Glomerular visceral epithelial cell (primary cell): ENCODE results near the gene CLVS2.

Experiments
- DNase-seq: peaks from one replicate; pipeline ENCODE4 v3.0.0-alpha.2; 2016; ENCODE audit errors: extremely low spot score

CLVS2 gene, protein sequence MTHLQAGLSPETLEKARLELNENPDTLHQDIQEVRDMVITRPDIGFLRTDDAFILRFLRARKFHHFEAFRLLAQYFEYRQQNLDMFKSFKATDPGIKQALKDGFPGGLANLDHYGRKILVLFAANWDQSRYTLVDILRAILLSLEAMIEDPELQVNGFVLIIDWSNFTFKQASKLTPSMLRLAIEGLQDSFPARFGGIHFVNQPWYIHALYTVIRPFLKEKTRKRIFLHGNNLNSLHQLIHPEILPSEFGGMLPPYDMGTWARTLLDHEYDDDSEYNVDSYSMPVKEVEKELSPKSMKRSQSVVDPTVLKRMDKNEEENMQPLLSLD

DNA sequence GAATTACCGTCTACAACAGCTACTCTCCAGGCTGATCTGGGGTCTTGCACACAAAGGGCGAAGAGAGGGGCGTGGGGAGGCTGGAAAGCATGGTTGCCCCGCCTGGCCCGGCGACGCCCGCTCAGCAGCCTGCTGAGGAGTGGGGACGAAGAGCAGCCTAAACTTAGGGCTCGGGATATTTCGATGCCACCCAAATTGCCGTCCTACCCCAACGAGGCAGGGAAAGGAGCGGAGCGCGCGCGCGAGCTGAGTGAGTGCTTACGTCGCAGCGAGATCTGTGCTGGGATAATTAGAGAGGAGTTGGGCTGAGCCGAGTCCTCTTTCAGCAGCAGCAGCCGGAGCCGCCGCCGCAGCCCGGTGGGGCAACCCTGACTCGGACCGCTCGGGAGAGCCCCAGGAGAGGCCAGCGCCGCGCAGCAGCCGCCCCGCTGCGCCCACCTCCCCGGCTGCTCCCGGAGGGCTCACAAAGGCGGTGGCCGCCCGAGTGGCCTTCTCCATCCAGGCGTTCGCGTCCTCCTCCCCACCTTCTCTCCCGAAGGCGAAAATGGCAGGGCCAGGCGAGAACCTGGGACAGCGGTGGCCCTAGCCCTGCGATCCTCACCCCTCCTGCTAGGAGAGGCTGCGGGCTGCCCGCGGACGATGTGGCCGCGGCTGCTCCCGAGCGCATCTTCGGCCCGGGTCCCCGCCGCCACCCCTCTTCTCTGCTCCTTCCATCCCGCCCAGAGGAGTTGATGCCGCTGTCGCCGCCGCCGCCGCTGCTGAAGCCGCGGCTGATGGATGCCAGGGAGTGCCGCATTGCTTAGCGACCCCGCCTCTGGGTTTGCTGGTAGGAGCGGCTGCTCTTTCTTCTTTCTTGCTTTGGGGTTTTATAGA, at the start of gene CLVS2:
Gene CLVS2, plus strand, starts transcription at position 315 of the 873 bp plus-strand sequence. CDS start 1,543 bp downstream, outside the sequence.
- peak; percentile 1 for DNase-seq

DNA sequence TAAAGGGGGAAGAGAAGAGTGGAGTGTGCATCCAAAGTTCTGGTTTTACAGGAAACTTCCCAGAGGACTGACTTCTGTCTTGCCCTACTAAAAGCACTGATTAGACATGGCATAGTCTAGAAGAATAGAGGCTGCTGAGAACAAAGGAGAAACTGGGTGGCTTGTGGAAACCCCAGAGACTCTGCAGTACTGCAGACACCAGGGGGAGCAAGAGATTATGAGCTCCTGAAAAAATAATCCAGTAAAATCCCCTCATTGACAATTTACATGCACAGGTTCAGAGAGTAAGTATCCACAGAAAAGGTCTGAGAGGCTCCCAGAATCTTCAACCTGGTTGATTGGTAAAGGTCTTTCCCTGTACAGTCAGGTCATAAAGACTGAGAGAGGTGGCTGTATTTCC, 48.7 kb upstream of the CLVS2 start:
- no peak for DNase-seq

DNA sequence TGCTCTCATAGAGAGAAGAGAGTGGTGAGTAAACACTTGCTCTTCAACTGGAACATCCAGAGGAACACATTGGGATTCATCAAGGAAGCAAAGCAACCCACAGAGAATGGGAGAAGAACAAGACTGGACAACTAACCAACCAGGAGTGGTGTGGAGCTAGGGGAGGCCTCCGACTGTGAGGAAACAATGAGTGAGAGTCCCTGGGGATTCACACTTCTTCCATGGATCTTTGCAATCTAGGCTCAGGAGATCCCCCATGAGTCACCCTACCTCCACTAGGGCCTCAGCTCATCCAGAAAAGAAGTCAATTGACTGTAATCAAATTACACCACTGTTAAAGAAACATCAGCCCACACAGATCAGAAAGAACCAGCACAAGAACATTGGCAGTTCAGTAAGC, 42.3 kb upstream of the CLVS2 start:
- DNase-seq: no peak

DNA sequence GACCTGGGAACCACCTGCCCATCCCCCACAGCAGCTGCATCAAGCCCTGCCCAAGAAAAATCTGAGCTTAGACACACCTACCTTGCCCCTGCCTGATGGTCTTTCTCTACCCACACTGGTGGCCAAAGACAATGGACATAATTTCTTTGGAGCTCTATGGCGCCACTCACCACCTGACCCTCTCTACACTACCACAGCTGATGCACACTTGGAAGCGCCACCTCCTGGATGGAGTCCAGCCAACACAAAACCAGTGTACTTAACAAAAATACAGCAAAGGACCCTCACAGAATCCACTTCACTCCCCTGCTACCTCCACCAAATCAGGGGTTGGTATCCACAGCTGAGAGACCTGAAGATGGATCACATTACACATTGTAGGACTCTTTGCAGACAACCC, 39.7 kb upstream of the CLVS2 start:
- DNase-seq: no peak

DNA sequence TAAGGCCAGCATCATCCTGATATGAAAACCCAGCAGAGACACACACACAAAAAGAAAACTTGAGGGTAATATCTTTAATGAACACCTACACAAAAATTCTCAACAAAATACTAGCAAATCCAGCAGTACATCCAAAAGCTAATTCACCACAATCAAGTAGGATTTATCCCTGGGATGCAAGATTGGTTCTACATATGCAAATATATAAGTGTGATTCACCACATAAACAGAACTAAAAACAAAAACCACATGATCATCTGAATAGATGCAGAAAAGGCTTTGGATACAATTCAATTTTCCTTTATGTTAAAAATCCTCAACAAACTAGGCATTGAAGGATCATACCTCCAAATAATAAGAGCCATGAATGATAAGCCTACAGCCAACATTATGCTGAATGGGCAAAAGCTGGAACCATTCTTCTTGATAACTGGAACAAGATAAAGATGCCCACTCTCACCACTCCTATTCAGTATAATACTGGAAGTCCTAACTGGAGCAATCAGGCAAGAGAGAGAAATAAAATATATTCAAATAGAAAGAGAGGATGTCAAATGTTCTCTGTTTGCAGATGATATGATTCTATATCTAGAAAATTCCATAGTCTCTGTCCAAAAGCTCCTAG, 33.9 kb upstream of the CLVS2 start:
- no peak for DNase-seq

DNA sequence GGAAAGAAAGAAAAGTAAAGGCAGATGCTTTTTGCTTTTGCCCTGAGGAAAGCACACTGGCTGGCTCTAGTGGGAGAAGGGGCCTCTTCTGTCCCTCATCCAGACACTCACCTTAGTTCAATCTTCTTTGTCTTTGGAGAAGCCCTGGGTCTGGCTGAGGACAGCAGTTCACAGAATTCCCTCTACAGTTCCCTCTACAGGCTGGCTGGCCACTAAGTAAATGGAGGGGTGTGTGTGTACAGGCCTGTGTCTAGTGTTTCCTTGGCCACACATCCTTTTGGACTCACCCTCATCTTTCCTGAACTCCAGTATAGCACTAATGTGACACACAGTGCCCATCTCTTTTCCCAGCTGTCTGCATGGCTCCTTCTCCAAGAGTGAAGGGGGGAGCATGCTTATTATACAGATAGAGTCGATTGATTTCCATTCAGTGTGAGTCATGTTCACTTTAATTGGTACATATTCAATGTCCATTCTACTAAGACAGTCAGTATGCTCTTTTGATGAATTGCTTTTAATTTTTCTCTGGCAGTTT, 26.0 kb upstream of the CLVS2 start:
- DNase-seq: no peak

DNA sequence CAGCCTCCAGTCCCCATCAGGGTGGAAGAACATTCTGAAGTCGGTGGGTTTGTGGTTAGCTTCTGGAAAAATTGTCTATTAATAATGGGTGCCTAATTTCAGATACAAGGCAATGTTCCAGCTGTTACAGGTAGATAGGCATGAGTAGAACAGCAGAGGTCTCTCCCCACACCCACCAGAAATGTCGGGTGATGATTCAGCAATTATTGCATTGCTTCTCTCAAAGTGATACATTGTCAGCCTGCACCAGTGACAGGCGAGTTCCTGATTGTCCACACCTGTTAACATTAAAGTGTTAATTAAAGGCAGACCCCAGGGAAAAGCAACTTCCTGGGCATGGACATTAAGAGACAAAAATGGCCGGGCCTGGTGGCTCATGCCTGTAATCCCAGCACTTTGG, 18.9 kb upstream of the CLVS2 start:
- no peak for DNase-seq

DNA sequence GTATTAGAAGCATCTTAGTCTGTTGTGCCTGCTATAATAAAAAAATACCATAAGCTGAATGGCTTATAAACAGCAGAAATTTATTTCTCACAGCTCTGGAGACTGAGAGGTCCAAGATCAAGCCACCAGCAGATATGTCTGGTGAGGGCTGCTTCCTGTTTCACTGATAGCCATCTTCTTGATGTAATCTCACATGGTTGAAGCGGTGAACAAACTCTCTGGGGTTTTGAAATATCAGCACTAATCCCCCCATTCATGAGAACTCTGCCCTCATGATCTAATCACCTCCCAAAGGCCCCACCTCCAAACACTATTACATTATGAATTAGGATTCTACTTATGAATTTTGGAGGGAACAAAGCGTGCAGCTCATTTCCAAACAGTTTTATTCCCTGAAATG, 11.6 kb upstream of the CLVS2 start:
- no peak for DNase-seq

DNA sequence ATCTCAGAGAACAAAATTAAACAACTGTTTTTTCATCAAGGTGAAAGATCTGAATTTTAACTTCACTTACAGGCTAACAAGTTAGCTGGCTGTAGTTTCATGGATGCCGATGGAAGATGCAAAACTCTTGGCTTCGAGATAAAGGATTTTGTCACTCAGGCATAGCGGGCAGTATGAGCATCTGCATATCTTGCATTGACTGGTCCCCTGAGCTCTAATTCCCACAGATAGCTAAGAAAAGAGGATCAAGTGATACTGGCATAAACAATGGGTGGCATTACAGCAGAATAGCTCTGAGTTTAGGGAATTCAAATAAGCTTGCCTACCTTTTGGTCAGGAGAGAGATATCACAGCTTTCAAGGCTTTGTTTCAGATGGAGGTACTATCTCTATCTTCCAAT, 1.8 kb upstream of the CLVS2 start:
- DNase-seq: no peak

DNA sequence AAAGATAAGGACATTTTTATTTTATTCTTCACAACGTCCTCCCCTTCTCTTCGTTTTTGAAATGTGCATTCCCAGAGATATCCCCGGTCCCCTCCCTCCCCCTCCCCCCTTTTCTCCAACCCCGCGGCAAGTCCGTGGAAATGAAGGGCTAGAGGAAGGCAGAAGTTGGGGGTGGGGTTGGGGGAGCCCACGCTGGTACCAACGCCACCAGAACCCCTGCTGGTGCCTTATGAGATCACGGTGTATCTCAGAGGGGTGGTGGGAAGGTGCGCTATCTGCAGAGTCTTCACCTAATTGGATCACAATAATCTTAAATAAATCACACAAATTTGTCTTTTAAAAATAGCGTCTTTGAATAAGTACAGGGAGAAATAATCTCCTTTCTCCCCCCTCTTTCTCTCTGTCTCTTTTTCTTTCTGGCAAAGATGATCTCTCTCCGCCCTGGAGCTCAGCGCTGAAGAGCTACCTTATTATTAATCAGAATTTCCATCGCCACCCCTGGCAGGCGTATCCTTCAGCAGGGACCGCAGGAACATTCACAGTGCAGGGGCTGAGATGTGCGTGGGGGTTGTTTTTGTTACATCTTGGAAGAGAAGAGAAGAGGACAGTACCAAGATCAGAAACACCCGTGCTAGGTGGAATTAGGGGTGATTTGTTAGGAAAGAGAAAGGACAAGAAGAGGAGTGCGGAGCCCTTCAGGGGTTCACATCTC, 915 bp downstream of the CLVS2 start:
- DNase-seq: no peak

DNA sequence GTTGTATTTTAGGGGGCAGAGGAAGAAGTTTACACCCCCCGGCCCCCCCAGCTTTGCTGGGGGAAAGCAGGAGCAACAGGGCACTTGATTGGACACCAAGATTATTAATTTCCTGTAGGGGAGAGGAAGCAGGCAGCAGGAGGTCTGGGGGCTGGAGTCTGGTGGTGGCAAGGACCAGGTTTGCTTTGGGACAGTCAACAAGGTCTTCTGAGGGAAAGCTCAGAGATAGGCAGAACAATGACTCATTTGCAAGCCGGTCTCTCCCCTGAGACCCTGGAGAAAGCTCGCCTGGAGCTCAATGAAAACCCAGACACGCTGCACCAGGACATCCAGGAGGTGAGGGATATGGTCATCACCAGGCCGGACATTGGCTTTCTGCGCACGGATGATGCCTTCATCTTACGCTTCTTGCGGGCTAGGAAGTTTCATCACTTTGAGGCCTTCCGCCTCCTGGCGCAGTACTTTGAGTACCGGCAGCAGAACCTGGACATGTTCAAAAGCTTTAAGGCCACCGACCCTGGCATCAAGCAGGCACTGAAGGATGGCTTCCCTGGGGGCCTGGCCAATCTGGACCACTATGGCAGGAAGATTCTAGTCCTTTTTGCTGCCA, 1.6 kb downstream of the CLVS2 start:
- DNase-seq: no peak

DNA sequence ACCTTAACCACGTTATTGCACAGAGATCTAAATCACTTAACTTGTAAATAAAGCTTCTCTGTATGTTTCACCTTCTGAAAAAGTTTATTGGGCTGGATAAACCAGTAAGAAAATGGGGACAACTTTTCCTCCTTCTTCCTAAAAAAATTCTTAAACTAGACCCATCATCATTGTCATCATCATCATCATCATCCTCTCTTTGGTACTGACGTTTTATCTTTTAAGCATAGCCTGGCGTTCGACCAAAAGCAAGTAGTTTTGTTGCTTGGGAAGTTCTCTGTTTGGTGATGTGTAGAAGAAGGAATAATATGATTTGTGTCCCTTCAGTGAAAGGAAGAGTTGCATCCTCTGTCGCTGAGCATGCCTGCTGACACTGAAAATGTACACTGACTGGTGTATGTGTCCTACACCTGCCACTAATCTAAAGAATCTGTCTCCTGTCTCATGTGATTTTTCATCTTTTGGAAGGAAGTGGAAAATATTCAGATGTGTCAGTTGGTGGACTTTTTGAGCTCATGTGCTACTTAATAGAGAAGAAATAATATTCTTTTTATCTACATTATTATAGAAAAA, 2.5 kb downstream of the CLVS2 start:
- no peak for DNase-seq

DNA sequence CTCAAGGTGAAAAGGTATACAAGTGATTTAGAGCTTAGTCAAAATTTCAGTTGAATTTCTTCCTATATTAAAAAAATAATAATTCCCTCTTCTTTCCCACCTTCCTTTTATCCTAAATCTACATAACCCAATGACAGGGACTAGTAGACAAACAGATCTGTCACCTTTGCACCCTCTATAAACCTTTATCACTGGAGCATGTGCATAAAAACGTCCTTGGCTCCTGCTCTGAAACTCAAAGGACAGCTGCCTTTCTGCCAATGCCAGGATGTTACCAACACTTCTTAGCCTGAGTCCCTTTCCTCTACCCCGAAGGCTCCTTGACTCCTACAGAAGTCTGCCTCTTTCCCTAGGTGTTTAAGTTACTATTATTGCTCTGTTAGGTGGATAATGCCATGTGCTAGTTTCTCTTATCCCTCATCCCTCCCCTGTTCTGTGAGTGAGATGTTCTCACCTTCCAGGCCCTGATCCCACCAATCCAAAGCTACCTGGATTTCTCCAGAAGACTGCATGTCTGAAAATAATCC, 4.3 kb downstream of the CLVS2 start:
- DNase-seq: no peak

DNA sequence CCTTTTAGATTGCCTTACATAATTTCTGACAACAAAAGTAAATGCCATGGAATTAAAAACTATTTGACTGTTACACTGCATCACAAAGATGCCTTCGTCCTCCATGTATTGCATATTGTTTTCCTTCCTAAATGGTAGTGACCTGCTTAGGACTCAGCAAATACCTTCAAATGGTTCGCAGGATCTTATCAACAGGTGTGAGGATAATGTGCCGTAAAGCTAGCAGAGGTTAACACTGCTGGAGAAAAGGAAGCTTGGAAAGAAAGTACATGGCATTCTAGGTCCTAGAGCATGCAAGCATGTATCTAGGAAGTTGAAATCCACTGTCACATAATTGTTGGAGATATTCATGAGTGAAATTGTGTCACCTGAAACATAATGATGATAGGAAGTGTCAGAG, 5.5 kb downstream of the CLVS2 start:
- no peak for DNase-seq

DNA sequence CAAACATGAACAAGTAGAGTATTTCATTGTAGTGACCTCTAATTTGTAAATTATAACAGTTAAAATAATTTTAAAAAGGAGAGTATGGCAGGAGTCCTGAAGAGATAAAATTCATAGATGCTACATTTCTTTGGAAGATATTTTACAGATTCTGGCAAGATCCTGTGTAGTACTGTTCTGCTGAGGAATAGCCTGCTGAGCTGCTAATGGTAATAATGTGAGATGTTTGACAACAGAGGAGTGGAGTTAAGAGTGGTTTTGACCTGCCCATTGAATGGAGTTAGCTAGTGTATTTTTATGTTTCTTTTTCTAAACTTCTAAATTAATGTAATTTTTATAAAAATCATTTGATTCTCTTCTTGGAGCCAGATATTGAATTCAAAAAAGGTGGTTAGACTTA, 11.8 kb downstream of the CLVS2 start:
- no peak for DNase-seq

DNA sequence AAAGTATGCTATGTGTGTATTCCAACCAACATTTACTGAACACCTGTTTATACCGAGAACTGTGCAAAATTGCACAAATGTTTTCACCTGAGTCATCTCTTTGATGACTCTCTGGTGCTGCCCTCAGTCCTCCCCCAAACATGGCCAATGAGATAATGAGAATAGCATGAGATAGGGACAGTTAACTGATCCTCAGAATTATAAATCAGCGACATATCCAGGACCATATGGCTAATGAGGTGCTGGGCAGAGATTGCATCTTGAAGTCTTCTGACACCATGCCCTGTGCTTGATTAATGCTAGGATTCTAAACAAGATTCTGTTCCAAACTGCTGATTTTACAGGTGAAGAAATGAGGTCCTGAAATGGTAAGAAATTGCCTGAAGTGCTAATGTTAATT, 13.0 kb downstream of the CLVS2 start:
- DNase-seq: no peak

DNA sequence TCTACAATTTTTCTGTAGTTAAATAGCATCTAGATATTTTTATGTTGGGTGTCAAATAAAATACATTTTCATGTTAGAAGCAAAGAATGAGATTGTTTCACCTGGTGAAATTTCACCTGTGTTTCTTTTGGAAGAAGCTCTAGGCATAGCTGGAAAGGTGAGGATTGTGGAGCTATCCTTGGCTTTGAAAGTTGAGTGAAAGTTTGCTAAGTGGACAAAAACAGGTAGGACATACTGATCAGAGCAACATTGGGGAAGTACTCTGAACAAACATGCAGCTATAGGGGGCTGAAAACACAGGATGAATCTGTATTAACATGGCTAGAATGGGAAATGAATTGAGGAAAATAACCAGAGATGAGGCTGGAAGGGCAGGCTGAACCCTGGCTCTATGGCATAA, 18.8 kb downstream of the CLVS2 start:
- no peak for DNase-seq

DNA sequence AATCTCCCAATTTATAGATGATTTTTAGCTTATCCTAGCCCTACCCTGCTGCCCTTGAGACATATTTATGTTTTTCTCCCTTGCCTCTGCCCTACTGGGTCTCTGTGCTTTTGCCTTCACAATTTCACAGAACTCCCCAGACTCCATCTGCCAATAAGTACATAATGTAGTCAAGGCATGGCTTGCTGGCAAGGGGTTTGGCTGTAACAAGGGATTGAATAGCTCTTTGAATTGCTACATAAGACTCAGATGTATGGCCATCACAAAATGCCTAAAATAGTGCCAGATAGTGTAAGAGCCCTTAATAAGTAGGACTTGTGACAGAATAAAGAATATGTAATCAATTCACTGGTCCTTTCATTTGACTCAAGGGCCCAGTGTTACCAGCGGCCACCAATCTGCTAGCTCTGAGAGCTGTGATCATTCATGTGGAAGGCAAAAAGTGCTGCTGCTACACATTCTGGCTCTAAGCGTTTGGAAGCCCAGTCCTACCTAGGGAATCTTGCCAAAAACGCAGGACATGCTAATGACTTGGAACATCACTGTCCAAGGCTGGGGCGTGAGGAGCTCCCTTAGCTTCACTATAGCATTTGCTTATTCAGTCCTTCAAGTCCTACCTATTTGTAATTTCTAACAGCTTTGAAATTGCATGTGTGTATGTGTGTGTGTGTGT, 20.5 kb downstream of the CLVS2 start:
- no peak for DNase-seq

DNA sequence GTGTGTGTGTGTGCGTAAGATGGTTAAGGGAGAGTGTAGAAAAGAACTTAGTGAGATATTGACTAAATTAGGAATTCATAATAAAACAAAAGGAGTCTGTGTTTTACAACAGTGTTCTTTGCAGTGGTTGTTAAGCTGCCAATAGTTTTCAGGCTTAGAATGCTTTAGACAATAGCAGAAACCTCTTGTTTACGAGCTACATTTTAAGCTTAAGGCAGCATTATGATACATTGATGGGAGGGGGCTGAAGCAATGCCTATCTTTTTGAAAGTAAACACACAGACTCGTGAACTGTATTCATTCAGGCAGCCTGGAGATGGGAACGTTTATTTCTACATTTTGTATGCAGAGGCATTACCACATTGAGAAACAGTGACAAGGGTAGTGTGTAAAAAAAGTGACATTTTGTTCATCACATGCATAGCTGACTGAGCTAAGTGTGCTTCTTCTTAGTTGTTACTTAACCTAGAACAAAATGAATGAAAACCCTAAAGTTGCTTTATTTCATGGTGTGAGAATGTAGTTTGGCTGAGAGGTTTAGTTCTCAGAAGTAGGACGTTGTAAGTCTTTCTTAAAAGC, 21.2 kb downstream of the CLVS2 start:
- DNase-seq: no peak

DNA sequence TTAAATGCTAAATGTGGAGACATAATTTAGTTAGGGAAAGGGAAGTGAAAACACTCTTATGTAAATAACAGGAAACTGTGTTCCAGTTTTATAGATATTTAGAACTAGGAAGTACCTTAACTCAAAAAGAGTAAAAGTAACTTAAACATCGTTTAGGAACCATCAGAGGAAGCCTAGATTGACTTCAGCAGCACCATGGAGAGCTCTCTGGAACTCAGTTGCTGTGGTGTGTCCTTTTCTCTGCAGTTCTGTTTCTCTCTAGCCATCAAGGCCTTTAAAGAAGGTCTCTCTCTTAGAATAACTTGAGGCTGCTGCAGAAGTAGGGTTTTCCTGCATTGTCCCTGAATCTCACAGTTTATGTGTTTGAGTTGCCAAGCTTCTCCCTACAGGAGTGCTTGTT, 26.9 kb downstream of the CLVS2 start:
- no peak for DNase-seq
